ENCODE results near the gene ACOT12.

- no peak for TF ChIP-seq EZH2 (IDR thresholded peaks at IDR 0.05; ENCODE audit: low read length, missing control alignments)
- TF ChIP-seq, protein P1, sequence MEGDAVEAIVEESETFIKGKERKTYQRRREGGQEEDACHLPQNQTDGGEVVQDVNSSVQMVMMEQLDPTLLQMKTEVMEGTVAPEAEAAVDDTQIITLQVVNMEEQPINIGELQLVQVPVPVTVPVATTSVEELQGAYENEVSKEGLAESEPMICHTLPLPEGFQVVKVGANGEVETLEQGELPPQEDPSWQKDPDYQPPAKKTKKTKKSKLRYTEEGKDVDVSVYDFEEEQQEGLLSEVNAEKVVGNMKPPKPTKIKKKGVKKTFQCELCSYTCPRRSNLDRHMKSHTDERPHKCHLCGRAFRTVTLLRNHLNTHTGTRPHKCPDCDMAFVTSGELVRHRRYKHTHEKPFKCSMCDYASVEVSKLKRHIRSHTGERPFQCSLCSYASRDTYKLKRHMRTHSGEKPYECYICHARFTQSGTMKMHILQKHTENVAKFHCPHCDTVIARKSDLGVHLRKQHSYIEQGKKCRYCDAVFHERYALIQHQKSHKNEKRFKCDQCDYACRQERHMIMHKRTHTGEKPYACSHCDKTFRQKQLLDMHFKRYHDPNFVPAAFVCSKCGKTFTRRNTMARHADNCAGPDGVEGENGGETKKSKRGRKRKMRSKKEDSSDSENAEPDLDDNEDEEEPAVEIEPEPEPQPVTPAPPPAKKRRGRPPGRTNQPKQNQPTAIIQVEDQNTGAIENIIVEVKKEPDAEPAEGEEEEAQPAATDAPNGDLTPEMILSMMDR (conservative IDR thresholded peaks at IDR 0.05 in 1 of 2, IDR thresholded peaks at IDR 0.05 in 1 of 2; ENCODE audit: low read depth in 1 of 2, low read length in 2 of 2): no peak
Measured at GRCh38 chr5:81398741-81399140, 4.8 kb upstream of the ACOT12 start.

Measured in fibroblast of lung (primary cell).